Kidney (tissue), 14 donors: ENCODE measurements around the gene ARHGAP18. TPM values are rescaled to one million over a fixed set of nuclear protein-coding genes. Genes with fewer than 3 reads are reported as not detected.

Experiments used
- DNase-seq, 5 donors: peaks; one replicate each; pipeline ENCODE4 v3.0.0-alpha.2; 2013 to 2020
- FAIRE-seq: peaks from 2 replicates; lab custom pipeline; 2012; peaks lifted over from hg19 to GRCh38; lab: Jason Lieb, UNC
- H3K27ac ChIP-seq, 2 donors: one replicate each; pipeline ENCODE4 v1.7.0; 2013; ENCODE audit warnings: low read depth in 2 of 2, low read length in 2 of 2, inconsistent platforms in 1 of 2
- H3K27me3 ChIP-seq: one replicate; pipeline ENCODE4 v1.7.1; 2013; ENCODE audit warnings: low read length, inconsistent platforms; ENCODE audit not compliant: control insufficient read depth, insufficient read depth
- H3K36me3 ChIP-seq, 3 donors: one replicate each; pipeline versions ENCODE4 v1.7.0 to v1.7.1; 2013; ENCODE audit warnings: low read length in 3 of 3, control low read depth in 1 of 3, inconsistent platforms in 1 of 3; ENCODE audit not compliant: insufficient read depth in 3 of 3, control insufficient read depth in 2 of 3
- H3K4me1 ChIP-seq, 3 donors: one replicate each; pipeline versions ENCODE4 v1.7.0 to v1.7.1; 2013; ENCODE audit warnings: low read length in 3 of 3, inconsistent platforms in 1 of 3, low read depth in 1 of 3; ENCODE audit not compliant: control insufficient read depth in 2 of 3, insufficient read depth in 2 of 3
- H3K4me3 ChIP-seq, 3 donors: one replicate each; pipeline versions ENCODE4 v1.7.0 to v1.8.1; 2013; ENCODE audit warnings: low read length in 3 of 3, control low read depth in 1 of 3, inconsistent platforms in 1 of 3
- H3K9ac ChIP-seq, 3 donors: one replicate each; pipeline versions ENCODE4 v1.7.0 to v1.7.1; 2013; ENCODE audit warnings: low read length in 3 of 3, control low read depth in 1 of 3, inconsistent platforms in 1 of 3
- H3K9me3 ChIP-seq, 3 donors: one replicate each; pipeline versions ENCODE4 v1.7.0 to v1.7.1; 2013; ENCODE audit warnings: low read length in 3 of 3, control low read depth in 1 of 3, inconsistent platforms in 1 of 3; ENCODE audit not compliant: control insufficient read depth in 2 of 3, insufficient read depth in 1 of 3
- CTCF ChIP-seq: IDR thresholded peaks from 3 replicates; pipeline ENCODE4 v1.5.1; 2012; ENCODE audit warnings: mild to moderate bottlenecking, moderate library complexity, borderline replicate concordance; ENCODE audit not compliant: insufficient read depth; ENCODE audit errors: extremely low read depth
- intact Hi-C: fragments of 100-400 bp; cut with DNase I; formaldehyde crosslinking; loops from one replicate; pipeline ENCODE4 v1.11.1; 2022
- polyA plus RNA-seq: library from polyadenylated mRNA; stranded (reverse); fragments of 350-450 nt; fragmentation: Illumina TruSeq; extraction: RNeasy Lipid Tissue Mini Kit (QIAGEN cat#74804); gene quantifications from one replicate; pipeline ENCODE4 v1.2.3, GENCODE V29; 2014; ENCODE audit warnings: low read depth, low replicate concordance; ENCODE audit not compliant: insufficient read depth
- total RNA-seq: library from RNA; stranded (reverse); fragmentation: NEBNext Ultra II Directional; extraction: Animal tissue kit (Norgen Biotek cat#: 25700); gene quantifications from one replicate; pipeline ENCODE4 v1.2.1, GENCODE V29; 2021
- donor health status: control.
- donor health status: control.
- donor health status: control.
- donor health status: control.
- donor health status: control.
- donor health status: DM: yes; HTN: yes; CAD: no.
- donor health status: Normal renal cell carcinoma (clear cell type).

The ARHGAP18 gene
- total and polyA plus RNA-seq, 2 donors from 2014 or later: 26.5 to 39.8 TPM

- FAIRE-seq: no peak
- no peak for DNase-seq
- H3K27me3 ChIP-seq: no peaks in the 10 kb centered on the region
These were observed 164.9 kb downstream of the ARHGAP18 start for GRCh38 chr6:129544892-129545612.

GRCh38 chr6:129543981-129544380 lies 166.0 kb downstream of the ARHGAP18 start:
- no peaks in the 10 kb centered on the region for H3K9me3 ChIP-seq
- intact Hi-C loops: no loop called here
- H3K27ac ChIP-seq: no peak overlapping the region
- TF ChIP-seq CTCF: no peak
- no peaks in the 10 kb centered on the region for H3K36me3 ChIP-seq
- no peaks in the 10 kb centered on the region for H3K4me1 ChIP-seq
- no peak for FAIRE-seq
- no peak for DNase-seq
- no peaks in the 10 kb centered on the region for H3K27me3 ChIP-seq
- no peak overlapping the region for H3K4me3 ChIP-seq
- no peak overlapping the region for H3K9ac ChIP-seq

More at GRCh38 chr6:129544892-129545612, 164.9 kb downstream of the ARHGAP18 start:
- H3K4me1 ChIP-seq: no peaks in the 10 kb centered on the region
- TF ChIP-seq CTCF: no peak
- intact Hi-C loops: no loop called here
- no peaks in the 10 kb centered on the region for H3K36me3 ChIP-seq
- H3K9me3 ChIP-seq: no peaks in the 10 kb centered on the region
- H3K9ac ChIP-seq: no peak overlapping the region
- no peak overlapping the region for H3K4me3 ChIP-seq
- no peak overlapping the region for H3K27ac ChIP-seq

- no peak overlapping the region for H3K4me3 ChIP-seq
These were observed 167.3 kb downstream of the ARHGAP18 start for GRCh38 chr6:129542705-129543104.

More at GRCh38 chr6:129542705-129543104, 167.3 kb downstream of the ARHGAP18 start:
- Histone ChIP-seq H3K9ac (no peak overlapping the region), H3K4me1 (no peaks in the 10 kb centered on the region), H3K9me3 (no peaks in the 10 kb centered on the region), H3K27me3 (no peaks in the 10 kb centered on the region), H3K36me3 (no peaks in the 10 kb centered on the region), H3K27ac (no peak overlapping the region)
- FAIRE-seq: no peak
- no peak for TF ChIP-seq CTCF
- intact Hi-C loops: no loop called here
- DNase-seq: no peak
